ENCODE measurements around the gene KRTAP16-1. TPM values are rescaled to one million over a fixed set of nuclear protein-coding genes. Genes with fewer than 3 reads are reported as not detected.

Gene KRTAP16-1
- polyA plus RNA-seq, 1 donor, result not detected

DNA sequence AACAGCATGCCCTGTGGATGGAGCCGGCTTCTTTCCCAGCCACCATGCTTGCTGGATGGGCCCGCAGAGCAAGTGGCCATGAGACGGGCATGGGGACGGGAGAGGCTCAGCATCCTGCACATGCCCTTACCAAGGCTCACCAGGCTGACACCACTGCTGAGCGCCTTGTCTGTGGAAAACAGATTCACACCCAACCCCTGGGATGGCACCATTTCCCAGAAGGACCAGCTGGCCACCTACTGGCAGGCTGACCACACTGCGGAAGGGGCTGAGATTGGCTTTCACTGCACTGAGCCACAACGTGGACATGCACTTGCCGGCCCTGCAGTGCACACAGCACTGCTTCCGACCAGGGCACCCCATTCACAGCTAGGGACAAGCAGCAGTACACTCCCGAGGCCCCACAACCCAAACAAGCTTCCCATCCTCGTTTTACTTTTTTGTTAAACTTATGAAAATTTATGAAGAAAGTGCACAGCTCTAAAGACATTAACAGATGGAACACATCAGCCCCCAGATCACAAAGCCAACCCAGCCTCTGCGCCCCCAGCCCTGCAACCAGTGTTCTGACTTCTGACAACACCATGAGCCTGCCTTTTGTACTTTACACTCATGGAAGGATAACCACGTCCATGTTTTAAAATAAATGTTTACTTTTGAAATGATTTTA is 20.3 kb upstream of the KRTAP16-1 start:
- DNase-seq (ENCODE audit: low read depth), result no peak

DNA sequence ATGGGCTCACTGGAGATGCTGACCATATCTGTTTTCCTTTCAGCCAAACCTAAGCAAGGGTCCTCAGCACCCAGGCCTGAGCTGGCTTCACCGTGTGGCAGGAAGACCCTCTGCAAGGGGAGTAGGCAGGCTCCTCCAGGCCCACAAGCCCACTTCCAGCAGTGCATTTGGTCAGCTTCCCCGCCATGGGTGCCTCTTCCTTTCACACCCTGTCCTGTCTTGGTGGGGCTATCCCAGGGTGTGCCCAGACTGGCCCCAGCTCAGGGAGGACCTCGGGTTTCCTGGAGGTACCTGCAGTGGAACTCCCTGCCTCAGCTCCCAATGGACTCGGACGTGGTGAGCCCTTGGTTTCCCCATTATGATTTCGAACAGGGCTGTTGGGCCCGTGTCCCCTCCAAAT is 19.1 kb upstream of the KRTAP16-1 start:
- no peak for DNase-seq (ENCODE audit: low read depth)

DNA sequence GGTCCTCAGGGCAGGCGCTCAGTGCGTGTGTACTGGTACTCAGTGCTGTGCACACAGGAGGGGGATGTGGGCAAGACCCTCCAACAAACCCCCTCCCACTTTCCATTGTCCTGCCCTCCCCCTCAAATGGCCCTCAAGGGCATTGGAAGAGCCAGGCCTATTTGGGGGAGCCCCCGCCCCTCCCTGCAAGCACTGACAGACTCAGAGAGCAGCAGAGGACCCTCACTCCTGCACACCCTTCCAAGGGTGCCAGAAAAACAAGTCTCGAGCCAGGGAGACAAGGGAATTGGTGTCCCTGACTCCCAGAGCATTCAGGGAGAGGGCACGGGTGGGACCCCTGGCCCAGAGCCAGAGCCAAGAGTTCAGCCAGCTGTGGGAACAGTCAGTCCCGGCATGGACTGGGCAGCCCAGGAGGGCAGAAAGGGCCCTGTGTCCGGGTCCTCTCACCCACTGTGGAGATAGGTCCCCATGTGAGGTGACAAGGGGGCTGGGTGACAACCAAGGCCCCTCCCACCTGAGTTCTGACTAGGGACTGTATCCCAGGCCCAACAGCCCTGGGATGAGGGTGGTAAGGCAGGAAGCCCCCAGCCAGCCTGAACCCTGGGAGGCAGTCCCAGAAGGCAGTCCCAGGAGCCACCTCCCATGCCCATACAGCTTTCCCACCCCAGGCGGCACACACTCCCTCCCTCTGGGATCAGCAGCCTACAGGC is 18.5 kb upstream of the KRTAP16-1 start:
- DNase-seq (ENCODE audit: low read depth), result no peak

DNA sequence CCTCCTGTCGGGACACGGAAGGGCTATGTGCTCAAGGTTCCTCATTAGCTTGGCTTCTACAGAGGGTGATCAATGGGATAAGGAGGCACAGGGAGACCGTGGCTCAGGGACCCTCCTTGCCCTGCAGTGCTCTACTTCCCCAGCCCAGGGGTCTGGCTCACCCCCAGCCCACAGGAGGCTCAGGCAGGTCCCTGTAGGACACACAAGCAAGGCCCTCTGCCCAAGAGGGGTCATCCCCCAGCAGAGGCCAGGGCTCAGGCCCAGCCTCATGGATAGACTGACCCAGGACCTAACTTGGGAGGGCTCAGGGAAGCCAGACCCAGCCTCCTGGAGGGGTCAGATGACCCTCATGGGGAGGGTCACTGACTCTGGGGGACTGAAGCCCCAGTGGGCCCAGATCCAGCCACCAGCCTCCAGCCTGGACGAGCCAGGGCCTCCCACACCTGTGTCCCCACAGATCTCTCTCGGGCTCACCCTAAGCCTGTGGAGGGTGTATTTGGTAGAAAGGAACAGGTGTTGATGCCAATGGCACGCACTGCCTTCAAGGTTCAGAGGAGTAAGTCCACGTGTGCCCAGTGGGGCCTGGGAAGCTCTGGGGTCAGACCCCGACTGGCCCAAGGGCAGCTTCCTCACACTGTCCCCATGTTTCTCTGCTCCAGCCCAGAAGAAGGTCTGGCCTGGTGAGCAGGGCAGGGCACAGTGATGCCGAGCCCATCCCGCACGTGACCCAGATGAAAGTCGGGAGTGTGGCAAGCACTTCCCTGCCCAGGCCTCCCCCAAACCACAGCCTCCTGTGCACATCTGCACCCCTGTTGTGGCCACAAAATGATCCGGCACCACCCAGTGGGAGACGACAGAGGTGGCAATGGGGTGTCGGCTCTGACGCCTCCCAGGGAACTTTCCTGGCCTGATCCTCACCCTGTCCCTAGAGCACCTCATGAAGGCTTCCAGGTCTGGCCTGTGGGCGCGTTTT is 17.4 kb upstream of the KRTAP16-1 start:
- DNase-seq (ENCODE audit: low read depth), result no peak

GRCh38 chr17:41325611-41326010 is 16.5 kb upstream of the KRTAP16-1 start:
- DNase-seq (ENCODE audit: low read depth), result no peak

GRCh38 chr17:41325126-41325525 is 16.0 kb upstream of the KRTAP16-1 start:
- no peak for DNase-seq (ENCODE audit: low read depth)

DNA sequence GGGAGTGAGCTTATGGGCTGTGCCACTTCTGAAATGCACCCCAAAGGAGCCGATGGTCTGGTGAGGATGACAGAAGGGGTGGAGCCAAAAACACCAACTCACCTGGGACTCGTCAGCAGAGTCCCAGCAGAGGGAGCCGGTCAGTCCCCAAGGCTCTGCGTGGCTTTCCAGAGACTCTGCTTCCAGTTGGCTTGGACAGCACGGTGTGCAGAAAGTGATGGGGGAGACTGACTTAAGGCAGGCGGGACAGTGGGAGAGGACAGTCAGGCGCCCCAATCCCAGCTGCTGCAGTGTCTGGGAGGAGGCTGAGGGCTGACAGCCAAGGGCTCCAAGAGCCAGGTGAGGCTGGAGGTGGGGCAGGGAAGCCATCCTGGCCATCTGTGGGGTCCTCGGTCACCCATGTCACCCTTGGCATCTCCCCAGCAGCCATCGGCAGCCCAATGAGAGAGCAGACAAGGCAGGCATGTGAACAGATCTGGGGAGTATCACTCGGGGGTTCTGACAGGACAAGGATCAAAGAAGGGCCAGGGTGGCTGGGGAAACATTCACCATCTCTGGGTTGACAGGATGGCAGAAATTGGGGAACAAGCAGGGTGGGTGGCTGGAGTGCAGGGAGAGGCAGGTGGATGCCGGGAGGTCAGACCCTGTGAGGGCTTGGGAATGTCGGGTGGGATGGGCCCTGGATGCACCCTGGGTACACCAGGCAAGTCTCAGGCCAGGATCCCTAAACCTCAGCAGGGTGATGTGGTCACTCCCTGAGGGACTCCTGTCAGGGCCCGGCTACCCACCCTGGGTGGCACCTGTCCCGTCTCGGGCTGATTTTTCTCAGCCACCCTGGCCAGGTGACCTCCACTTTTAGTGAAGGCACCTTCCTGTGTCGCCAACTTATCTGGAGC is 15.3 kb upstream of the KRTAP16-1 start:
- DNase-seq (ENCODE audit: low read depth), result no peak

- DNase-seq (ENCODE audit: low read depth), result no peak
Measured at GRCh38 chr17:41322903-41323895, 14.1 kb upstream of the KRTAP16-1 start.

DNA sequence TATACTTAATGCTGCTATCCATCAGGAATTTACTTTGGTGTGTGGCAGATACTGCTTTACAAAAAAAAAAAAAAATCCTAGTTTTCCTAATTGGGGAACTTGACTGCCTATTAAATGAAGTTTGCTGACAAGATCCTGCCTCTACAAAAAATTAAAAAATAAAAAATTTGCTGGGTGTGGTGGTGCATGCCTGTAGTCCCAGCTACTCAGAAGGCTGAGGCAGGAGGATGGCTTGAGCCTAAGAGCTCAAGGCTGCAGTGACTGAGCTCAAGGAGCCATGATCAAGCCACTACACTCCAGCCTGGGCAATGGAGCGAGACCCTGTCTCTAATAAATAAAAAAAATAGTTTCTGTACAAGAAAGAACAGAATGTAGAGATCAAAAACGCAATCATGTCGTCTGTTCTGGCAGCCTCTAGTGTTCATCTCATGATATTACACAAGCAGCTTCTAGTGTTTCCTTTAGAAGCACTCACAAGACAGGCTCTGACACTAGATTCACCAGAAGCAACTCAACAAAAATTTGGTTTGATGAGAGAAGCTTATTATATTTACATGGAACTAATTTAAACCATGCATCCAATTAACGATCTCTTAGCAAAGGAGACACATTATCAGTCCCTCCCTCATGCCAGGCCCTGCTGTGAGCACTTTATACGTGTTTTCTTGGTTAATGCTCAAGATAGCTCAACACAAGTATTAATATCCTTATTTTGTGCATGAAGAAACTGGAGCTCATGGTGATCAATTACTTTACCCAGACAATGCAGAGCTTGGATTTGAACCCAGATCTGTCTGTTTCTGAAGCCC is 13.2 kb upstream of the KRTAP16-1 start:
- peak; percentile 8 for DNase-seq (ENCODE audit: low read depth)

DNA sequence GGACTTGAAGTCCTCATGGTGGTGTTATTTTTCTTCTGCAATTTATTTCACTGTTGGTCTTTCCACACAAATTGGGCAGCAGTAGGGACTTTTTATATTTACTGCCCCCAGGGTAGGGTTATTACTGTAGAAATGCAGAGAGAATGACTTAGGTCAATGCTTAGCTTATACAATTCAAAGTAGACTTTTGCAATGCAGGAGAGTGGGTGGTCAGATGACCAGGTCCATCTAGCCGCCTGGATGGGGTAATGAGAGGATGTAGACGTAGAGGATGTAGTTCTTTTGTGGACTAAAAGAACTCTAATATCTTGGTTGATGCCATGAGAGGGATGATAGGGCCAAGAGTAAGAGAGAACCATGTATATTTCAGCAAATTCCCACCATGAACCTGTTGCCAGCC is 9.1 kb upstream of the KRTAP16-1 start:
- DNase-seq (ENCODE audit: low read depth), result no peak

- no peak for DNase-seq (ENCODE audit: low read depth)
Measured at GRCh38 chr17:41315814-41316445, 6.8 kb upstream of the KRTAP16-1 start.

DNA sequence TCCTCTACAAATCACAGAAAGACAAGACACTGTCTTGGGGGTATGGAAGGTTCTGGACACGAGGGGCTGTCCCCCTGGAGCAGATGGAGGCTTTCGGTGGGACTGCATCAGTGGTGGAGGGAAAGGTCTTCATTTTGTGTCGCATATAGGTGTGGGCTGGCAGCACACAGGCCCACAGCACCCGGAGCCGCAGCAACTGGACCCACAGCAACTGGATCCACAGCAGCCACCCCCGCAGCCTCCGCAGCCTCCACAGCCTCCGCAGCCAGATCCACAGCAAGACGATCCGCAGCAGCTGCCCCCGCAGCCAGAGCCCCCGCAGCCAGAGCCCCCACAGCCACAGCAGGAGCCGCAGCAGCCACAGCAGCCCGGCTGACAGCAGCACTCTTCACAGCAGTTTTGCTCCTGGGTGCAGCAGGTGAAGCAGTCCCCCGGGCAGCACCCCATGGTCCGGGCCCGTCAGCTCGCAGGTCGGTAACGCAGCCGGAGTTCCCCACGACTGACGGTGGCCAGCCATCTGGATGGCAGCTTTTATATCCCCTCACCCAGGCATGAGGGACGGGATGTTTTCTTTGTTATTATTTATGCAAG is 6.2 kb upstream of the KRTAP16-1 start, which contains the start of gene KRTAP17-1:
KRTAP17-1 (minus strand) TSS at position 507 of the 591 bp plus-strand sequence; CDS start at position 447, 60 bp downstream.
- no peak for DNase-seq (ENCODE audit: low read depth)

- DNase-seq (ENCODE audit: low read depth), result no peak
Measured at GRCh38 chr17:41311111-41311510, 2.0 kb upstream of the KRTAP16-1 start.

DNA sequence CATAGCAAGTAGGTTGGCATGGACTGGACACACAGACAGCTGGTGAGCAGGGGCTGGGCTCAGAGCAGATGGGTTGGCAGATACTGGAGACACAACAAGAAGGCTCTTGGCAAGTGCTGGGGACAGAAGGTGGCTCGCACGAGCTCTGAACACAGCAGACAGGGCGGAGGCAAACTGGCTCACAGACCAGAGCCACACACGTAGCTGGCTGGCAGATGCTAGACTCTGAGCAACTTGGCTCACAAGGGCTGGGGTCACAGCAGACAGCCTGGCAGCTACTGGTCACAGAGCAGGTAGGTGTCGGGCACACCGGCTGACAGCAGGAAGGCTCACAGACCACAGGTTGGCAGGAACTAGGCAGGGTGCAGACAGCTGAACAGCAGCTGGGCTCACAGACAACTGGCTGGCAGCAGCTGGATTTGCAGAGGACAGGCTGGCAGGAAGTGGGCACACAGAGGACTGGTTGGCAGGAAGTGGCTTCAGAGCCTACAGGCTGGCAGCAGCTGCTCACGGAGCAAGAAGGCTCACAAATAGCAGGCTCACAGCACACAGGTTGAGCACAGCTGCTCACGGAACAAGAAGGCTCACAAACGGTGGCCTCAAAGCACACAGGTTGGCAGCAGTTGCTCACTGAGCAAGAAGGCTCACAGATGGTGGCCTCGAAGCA is 725 bp downstream of the KRTAP16-1 start:
- peak; percentile 20 for DNase-seq (ENCODE audit: low read depth)

GRCh38 chr17:41307647-41308046 is 1.5 kb downstream of the KRTAP16-1 start:
- DNase-seq (ENCODE audit: low read depth), result no peak

GRCh38 chr17:41304091-41304490 is 5.0 kb downstream of the KRTAP16-1 start:
- DNase-seq (ENCODE audit: low read depth), result no peak

DNA sequence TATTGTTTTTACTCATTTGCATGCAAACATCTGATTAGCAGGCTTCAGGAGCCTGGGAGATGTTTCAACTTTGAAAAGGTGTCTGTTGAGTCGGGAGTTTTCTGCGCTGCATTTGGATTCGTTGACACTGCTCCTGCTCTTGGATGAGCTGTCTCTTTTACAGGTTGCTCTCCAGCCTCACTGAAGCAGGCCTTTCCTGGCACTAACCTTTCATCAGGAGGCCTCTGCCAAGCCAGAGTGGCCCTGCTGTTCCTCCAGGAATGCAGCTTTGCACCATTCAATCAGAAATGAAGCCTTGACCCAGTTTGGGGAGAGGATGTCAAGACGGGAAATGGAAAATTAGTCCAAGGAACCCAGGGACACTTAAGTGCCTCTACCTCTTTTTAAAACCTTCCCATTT is 6.1 kb downstream of the KRTAP16-1 start:
- DNase-seq (ENCODE audit: low read depth), result no peak

Data from forelimb muscle (tissue), 1 donor.